T-helper 17 cell (primary cell): ENCODE results near the gene PTPRN2. TPM values are rescaled to one million over a fixed set of nuclear protein-coding genes. Genes with fewer than 3 reads are reported as not detected.

Experiments used
- ATAC-seq: fragments of 150-1000 bp; cut with Tn5 transposase; 2 replicates; pipeline ENCODE4 v1.10.0; 2021; ENCODE audit warnings: mild to moderate bottlenecking, moderate library complexity
- DNase-seq, 3 donors: peaks; one replicate each; pipeline versions ENCODE4 v3.0.0 to v3.0.0-alpha.2; 2020 to 2021
- H3K9me3 ChIP-seq: one replicate; pipeline ENCODE4 v1.7.0; 2013; ENCODE audit warnings: low read length, mild to moderate bottlenecking; ENCODE audit not compliant: control insufficient read depth, poor library complexity, severe bottlenecking
- H3K27ac Mint-ChIP-seq: one replicate; pipeline ENCODE4 v1.8.0; 2022; ENCODE audit warnings: mild to moderate bottlenecking, moderate library complexity, mixed read lengths
- H3K27me3 Mint-ChIP-seq: one replicate; pipeline ENCODE4 v1.8.0; 2022; ENCODE audit warnings: mixed read lengths
- H3K36me3 Mint-ChIP-seq: one replicate; pipeline ENCODE4 v1.8.0; 2022; ENCODE audit warnings: low read depth, mixed read lengths
- H3K4me1 Mint-ChIP-seq: one replicate; pipeline ENCODE4 v1.8.0; 2022; ENCODE audit warnings: mild to moderate bottlenecking, mixed read lengths
- H3K4me3 Mint-ChIP-seq: one replicate; pipeline ENCODE4 v1.8.0; 2022; ENCODE audit warnings: mild to moderate bottlenecking, moderate library complexity, mixed read lengths
- total RNA-seq, 4 donors: library from RNA in 2 of 4; stranded (reverse) in 2 of 4; gene quantifications; one replicate each; pipeline ENCODE4 v1.2.3 and lab custom pipeline; 2022 to 2026

The PTPRN2 gene
- total RNA-seq, 2 donors from 2014 or later: 0.42 to 0.57 TPM

- ATAC-seq: no peak
- peaks cover 8% of the 10 kb centered on the region for H3K27me3 Mint-ChIP-seq
- no peaks in the 10 kb centered on the region for H3K4me1 Mint-ChIP-seq
- H3K36me3 Mint-ChIP-seq: no peaks in the 10 kb centered on the region
- DNase-seq: no peak
- no peak overlapping the region for H3K27ac Mint-ChIP-seq
- H3K9me3 ChIP-seq: no peaks in the 10 kb centered on the region
- no peak overlapping the region for H3K4me3 Mint-ChIP-seq
Measured at GRCh38 chr7:158448430-158449100, 139.1 kb downstream of the PTPRN2 start.

GRCh38 chr7:158447506-158448171 is 140.0 kb downstream of the PTPRN2 start:
- ATAC-seq (no peak), DNase-seq (no peak)
- H3K36me3 Mint-ChIP-seq: no peaks in the 10 kb centered on the region
- no peak overlapping the region for H3K4me3 Mint-ChIP-seq
- peaks cover 8% of the 10 kb centered on the region for H3K27me3 Mint-ChIP-seq
- H3K27ac Mint-ChIP-seq: no peak overlapping the region
- no peaks in the 10 kb centered on the region for H3K9me3 ChIP-seq
- H3K4me1 Mint-ChIP-seq: no peaks in the 10 kb centered on the region

GRCh38 chr7:158447151-158447505 is 140.5 kb downstream of the PTPRN2 start:
- DNase-seq (no peak), ATAC-seq (no peak)
- peaks cover 8% of the 10 kb centered on the region for H3K27me3 Mint-ChIP-seq
- H3K9me3 ChIP-seq: no peaks in the 10 kb centered on the region
- H3K4me1 Mint-ChIP-seq: no peaks in the 10 kb centered on the region
- no peak overlapping the region for H3K4me3 Mint-ChIP-seq
- no peak overlapping the region for H3K27ac Mint-ChIP-seq
- no peaks in the 10 kb centered on the region for H3K36me3 Mint-ChIP-seq

- no peak overlapping the region for H3K4me3 Mint-ChIP-seq
- DNase-seq (no peak), ATAC-seq (no peak)
- no peaks in the 10 kb centered on the region for H3K9me3 ChIP-seq
- no peaks in the 10 kb centered on the region for H3K36me3 Mint-ChIP-seq
- peaks cover 8% of the 10 kb centered on the region for H3K27me3 Mint-ChIP-seq
- H3K4me1 Mint-ChIP-seq: no peaks in the 10 kb centered on the region
- H3K27ac Mint-ChIP-seq: no peak overlapping the region
Measured at GRCh38 chr7:158446706-158447105, 140.9 kb downstream of the PTPRN2 start.

DNA sequence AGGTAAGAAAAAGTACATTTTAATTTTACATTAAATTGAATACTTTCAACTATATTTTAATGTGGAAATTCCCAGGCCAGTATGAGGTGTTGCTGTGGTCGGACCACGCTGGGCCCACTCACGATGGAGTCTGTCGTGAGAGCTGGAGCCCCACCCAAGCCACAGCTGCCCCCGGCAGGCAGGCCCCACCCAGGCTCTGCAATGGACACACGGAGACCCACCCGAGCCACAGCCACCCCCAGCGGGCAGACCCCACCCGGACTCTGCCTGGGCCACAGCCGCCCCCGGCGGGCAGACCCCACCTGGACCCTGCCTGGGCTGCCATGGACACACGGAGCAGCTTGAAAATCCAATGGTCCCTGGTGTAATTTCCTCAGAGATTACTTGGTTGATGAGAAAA is 141.3 kb downstream of the PTPRN2 start:
- no peak overlapping the region for H3K27ac Mint-ChIP-seq
- H3K4me1 Mint-ChIP-seq: no peaks in the 10 kb centered on the region
- H3K36me3 Mint-ChIP-seq: no peaks in the 10 kb centered on the region
- H3K4me3 Mint-ChIP-seq: no peak overlapping the region
- no peak for ATAC-seq
- peaks cover 8% of the 10 kb centered on the region for H3K27me3 Mint-ChIP-seq
- DNase-seq: no peak
- H3K9me3 ChIP-seq: no peaks in the 10 kb centered on the region

DNA sequence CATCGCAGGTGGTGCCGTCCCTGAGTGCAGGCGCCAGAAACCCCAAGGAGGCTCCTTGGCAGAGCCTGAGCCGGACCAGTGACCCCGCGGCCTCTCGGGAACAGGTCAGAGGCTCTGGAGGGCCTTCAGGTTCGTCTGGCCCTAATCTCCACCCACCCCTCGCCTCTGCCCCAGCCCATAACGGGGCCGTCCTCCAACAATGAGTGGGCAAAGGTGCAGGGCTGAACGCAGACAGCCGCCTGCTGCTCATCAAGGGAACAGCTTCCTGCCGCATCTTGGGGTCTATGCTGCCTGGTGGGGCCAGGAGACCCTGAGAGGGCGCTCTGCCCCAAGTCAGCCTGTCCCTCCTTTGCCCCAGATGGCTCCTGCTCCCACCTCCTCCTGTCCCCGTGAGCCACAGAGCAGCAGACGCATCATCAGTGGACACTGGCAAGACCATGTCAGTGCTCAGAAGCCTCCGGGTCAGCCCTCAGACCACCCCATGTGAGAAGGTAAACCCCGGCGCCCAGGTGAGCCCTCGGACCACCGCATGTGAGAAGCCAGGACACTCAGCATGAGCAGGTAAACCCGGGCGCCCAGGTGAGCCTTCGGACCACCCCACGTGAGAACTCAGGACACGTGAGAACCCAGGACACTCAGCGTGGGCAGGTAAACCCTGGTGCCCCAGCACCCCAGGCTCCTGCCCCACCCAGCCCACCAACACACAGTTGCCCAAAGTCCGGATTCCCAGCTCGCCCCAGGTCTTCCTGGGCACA is 142.0 kb downstream of the PTPRN2 start:
- Mint-ChIP-seq H3K27me3 (peaks cover 3% of the 10 kb centered on the region), H3K4me1 (no peaks in the 10 kb centered on the region), H3K27ac (no peak overlapping the region), H3K4me3 (no peak overlapping the region), H3K36me3 (no peaks in the 10 kb centered on the region)
- DNase-seq (no peak), ATAC-seq (no peak)
- H3K9me3 ChIP-seq: no peaks in the 10 kb centered on the region

- no peaks in the 10 kb centered on the region for H3K4me1 Mint-ChIP-seq
- ATAC-seq: no peak
- no peak for DNase-seq
- H3K4me3 Mint-ChIP-seq: no peak overlapping the region
- no peak overlapping the region for H3K27ac Mint-ChIP-seq
- no peaks in the 10 kb centered on the region for H3K36me3 Mint-ChIP-seq
- no peaks in the 10 kb centered on the region for H3K9me3 ChIP-seq
- H3K27me3 Mint-ChIP-seq: no peaks in the 10 kb centered on the region
Measured at GRCh38 chr7:158444501-158445420, 142.9 kb downstream of the PTPRN2 start.

DNA sequence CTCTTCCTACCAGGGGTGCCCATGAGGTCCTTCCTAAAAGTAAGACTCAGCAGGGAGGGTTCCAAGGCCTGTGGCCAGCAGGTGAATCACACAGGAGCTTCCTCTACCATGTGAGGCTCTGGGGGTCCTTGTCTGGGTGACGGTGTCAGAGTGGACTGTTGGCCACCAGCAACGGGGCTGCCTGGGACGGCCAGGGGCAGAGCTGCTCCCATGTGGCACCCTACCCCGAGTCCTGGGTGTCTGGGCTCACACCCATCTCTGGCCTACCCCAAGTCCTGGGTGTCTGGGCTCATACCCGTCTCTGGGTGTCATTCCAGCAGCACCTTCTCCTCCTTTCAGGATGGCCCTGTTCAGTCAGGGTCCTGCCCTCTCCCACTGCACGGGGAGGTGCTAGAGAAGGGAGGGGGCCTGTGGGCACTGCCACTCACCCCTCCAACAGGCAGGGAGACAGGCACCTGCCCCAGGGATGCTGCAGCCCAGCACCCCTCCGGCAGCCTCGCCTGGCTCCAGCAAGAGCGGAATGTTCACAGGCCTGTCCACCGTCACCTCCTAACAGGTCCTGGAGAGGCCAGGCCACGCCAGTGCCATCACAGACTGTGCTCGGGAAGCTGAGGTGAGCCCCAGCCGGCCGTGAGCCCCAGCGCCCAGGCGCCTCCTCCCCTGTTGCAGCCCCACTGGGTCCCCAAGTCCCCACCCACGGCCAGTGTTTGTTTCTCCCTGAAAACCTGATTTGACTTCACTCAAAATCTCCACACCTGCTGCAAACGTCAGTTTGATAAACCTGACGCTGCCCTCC is 143.7 kb downstream of the PTPRN2 start:
- no peak for DNase-seq

DNA sequence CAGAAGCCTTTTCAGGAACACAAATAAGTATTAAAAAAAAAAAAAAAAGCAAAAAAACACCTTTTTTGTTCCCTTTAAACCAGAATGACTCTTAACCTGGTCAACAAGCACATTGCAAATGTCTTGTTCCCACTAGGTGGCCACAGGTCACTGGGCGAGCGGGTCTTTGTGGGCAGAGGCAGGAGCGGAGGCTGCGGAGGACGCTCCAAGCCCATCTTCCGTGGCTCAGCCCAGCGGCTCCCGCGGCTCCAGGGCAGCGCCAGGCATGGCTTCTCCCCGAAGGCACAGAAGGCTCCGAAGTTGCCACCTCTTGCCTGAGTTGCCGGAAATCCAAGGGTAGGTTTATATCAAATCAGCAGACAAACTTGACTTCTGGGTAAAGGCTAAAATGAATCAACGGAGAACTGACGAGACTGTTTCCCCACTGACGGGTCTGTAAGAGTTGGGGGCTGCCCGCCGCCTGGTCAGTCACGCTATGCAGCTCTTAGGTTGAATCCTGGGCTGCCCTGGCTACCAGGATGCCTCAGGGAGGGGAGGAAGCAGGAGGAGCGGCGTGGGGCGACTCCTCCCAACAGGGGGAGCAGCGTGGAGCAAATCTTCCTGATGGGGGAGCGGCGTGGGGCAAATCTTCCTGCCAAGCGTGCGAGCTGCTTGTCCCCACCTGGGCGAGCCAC is 144.5 kb downstream of the PTPRN2 start:
- no peak for DNase-seq

More for the DNA sequence above, 143.7 kb downstream of the PTPRN2 start:
- no peak overlapping the region for H3K4me3 Mint-ChIP-seq
- H3K36me3 Mint-ChIP-seq: no peaks in the 10 kb centered on the region
- H3K9me3 ChIP-seq: no peaks in the 10 kb centered on the region
- H3K4me1 Mint-ChIP-seq: no peaks in the 10 kb centered on the region
- H3K27ac Mint-ChIP-seq: no peak overlapping the region
- no peak for ATAC-seq
- H3K27me3 Mint-ChIP-seq: peaks cover 5% of the 10 kb centered on the region

GRCh38 chr7:158442260-158442659 is 145.4 kb downstream of the PTPRN2 start:
- Mint-ChIP-seq H3K4me3 (no peak overlapping the region), H3K4me1 (no peaks in the 10 kb centered on the region), H3K27ac (no peak overlapping the region), H3K36me3 (no peaks in the 10 kb centered on the region), H3K27me3 (peaks cover 11% of the 10 kb centered on the region)
- ATAC-seq (no peak), DNase-seq (no peak)
- no peaks in the 10 kb centered on the region for H3K9me3 ChIP-seq

More for the DNA sequence above, 144.5 kb downstream of the PTPRN2 start:
- ATAC-seq: no peak
- no peak overlapping the region for H3K27ac Mint-ChIP-seq
- H3K4me1 Mint-ChIP-seq: no peaks in the 10 kb centered on the region
- H3K27me3 Mint-ChIP-seq: peaks cover 9% of the 10 kb centered on the region
- H3K4me3 Mint-ChIP-seq: no peak overlapping the region
- no peaks in the 10 kb centered on the region for H3K9me3 ChIP-seq
- H3K36me3 Mint-ChIP-seq: no peaks in the 10 kb centered on the region

DNA sequence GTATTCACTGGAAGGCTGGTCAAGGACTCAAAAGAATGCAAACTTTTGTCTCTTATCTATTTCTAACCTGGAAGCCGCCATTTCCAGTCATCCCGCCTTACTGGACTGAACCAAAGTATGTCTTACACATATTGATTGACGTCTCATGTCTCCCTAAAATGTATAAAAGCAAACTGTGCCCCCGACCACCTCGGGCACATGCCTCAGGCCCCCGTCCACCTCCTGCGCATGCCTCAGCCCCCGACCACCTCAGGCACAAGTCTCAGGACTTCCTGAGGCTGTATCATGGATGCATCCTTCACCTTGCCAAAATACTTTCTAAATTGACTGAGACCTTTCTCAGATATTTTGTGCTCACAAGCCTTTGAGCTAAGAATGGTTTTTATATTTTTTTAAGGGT is 148.6 kb downstream of the PTPRN2 start:
- DNase-seq (no peak), ATAC-seq (no peak)
- Mint-ChIP-seq H3K27me3 (peaks cover 36% of the 10 kb centered on the region), H3K4me3 (no peak overlapping the region), H3K4me1 (no peaks in the 10 kb centered on the region), H3K27ac (no peak overlapping the region), H3K36me3 (no peaks in the 10 kb centered on the region)
- no peaks in the 10 kb centered on the region for H3K9me3 ChIP-seq
